ENCODE measurements around the gene NLK.

The NLK gene

DNA sequence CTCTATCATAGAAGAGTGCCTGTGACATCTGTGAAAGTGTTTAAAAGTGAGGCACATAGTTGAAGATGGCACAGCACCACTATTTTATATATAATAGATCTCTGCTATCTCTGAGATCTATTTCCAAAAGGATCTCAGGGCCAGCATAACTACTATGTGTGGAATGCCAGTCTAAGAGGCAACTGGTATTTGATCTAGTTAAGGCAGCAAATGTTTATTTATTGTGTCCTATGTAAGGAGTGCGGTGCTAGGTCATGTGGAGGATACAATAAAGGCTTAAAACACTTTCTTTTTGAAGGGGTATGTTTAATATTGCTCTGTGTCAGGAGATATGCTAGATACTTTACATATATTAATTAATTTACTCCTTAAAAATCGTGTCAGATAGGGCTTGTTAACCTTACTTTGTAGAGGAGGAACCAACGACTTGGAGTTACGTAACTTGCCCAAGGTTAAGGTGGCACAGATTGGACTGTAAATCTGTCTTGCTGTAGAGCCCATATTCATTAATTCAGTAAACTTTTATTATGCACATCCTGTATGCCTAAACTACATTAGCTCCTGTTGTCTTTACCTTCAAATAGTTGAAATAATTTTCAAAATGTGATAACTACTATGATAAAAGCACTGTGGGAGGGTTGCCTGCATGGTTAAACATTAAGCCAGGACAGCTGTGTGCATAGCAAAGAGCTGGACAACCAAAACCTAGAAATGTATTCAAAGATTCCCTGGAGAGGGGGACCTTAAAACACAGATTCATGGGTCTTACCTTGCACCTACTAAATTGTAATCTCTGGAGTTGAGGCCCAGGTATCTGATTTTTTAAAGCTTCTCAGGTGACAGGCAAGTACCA, 83.3 kb downstream of the NLK start:
- H3K27ac Mint-ChIP-seq, result no peak overlapping the region
- H3K4me3 Mint-ChIP-seq, result no peak overlapping the region
- H3K9me3 Mint-ChIP-seq, result no peaks in the 10 kb centered on the region
- H3K36me3 Mint-ChIP-seq (ENCODE audit: low read depth), result peaks cover 6% of the 10 kb centered on the region
- H3K4me1 Mint-ChIP-seq (ENCODE audit: low read depth), result no peaks in the 10 kb centered on the region
- no peaks in the 10 kb centered on the region for H3K27me3 Mint-ChIP-seq (ENCODE audit: low read depth)

DNA sequence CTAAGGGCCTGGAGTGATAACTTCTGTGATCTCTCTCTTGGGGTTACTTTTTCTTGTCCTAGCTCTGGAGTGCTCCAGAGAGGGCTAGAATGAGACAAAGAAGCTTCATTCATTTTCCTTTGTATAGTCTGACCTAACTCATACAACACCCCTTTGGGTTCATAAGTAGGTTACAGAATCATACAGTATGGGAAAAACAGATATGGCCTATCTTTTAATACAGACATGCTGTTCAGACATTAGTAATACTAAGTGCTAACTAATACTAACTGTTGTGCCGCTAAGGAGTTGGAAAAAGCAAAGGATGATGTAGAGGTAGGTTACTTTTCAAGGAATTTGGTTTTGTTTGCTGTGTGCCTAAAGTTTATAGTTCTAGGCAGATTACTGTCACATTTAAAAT, 84.7 kb downstream of the NLK start:
- no peak overlapping the region for H3K27ac Mint-ChIP-seq
- H3K4me1 Mint-ChIP-seq (ENCODE audit: low read depth), result no peaks in the 10 kb centered on the region
- no peaks in the 10 kb centered on the region for H3K9me3 Mint-ChIP-seq
- H3K36me3 Mint-ChIP-seq (ENCODE audit: low read depth), result peaks cover 6% of the 10 kb centered on the region
- no peaks in the 10 kb centered on the region for H3K27me3 Mint-ChIP-seq (ENCODE audit: low read depth)
- H3K4me3 Mint-ChIP-seq, result no peak overlapping the region

DNA sequence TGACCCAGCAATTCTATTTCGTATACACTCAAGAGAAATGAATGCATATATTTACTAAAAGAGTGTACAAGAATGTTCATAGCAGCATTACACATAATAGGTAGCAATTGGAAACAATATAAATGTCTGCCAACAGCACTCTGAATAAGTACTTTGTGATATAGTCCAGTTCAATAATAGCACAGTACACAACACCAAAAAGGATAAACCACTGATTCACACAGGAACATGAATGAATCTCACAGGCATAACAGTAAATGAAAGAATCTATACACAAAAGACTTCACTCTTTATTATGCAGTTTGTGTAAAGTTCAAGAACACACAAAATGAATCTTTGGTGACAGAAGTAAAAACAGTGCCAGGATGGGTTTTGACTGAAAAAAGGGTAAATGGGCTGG, 86.3 kb downstream of the NLK start:
- peaks cover 4% of the 10 kb centered on the region for H3K36me3 Mint-ChIP-seq (ENCODE audit: low read depth)

DNA sequence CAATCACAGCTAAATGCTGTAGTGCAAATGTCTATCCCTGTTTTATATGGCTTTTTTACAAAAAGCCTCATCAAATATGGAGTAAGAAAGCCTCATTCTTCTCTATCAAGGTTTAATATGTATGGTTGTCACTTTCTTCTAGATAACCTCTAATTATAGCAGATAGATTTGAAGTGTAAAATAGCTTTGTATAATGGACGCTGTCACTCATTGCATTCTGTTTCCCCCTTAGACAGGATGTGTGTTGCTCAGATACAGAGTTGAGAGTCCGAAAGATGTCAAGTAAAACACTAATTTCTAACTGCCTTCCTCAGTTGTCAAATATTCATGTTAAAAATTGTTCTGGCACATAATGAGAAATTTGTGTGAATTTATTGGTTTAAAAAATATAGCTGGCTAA, 88.0 kb downstream of the NLK start:
- peaks cover 4% of the 10 kb centered on the region for H3K36me3 Mint-ChIP-seq (ENCODE audit: low read depth)

More for the DNA sequence above, 86.3 kb downstream of the NLK start:
- Mint-ChIP-seq H3K4me1 (ENCODE audit: low read depth) (no peaks in the 10 kb centered on the region), H3K9me3 (no peaks in the 10 kb centered on the region), H3K27me3 (ENCODE audit: low read depth) (no peaks in the 10 kb centered on the region), H3K4me3 (no peak overlapping the region), H3K27ac (no peak overlapping the region)

DNA sequence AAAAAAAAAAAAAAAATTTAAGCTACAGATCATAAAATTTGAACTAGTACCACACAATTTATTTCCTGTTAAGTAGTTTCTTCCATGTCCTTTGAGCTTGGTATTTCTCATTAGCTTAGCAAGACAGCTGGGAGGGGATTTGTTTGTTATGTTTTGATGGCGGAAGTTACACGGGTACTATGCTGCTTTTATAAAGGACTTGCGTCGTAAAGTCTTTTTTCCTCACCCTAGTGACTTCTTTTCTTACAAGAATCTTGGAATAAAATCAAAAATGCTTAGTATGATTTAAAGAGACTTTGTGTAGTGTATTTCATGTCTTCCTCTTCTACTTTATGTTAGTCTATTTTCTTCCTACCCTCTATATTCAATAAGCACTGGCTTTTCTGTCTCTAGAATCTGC, 89.1 kb downstream of the NLK start:
- H3K9me3 Mint-ChIP-seq, result no peaks in the 10 kb centered on the region
- no peak overlapping the region for H3K27ac Mint-ChIP-seq
- H3K36me3 Mint-ChIP-seq (ENCODE audit: low read depth), result peaks cover 4% of the 10 kb centered on the region
- H3K4me3 Mint-ChIP-seq, result no peak overlapping the region
- H3K4me1 Mint-ChIP-seq (ENCODE audit: low read depth), result no peaks in the 10 kb centered on the region
- H3K27me3 Mint-ChIP-seq (ENCODE audit: low read depth), result no peaks in the 10 kb centered on the region

More for the DNA sequence above, 88.0 kb downstream of the NLK start:
- Mint-ChIP-seq H3K27me3 (ENCODE audit: low read depth) (no peaks in the 10 kb centered on the region), H3K4me3 (no peak overlapping the region), H3K4me1 (ENCODE audit: low read depth) (no peaks in the 10 kb centered on the region), H3K27ac (no peak overlapping the region), H3K9me3 (no peaks in the 10 kb centered on the region)

DNA sequence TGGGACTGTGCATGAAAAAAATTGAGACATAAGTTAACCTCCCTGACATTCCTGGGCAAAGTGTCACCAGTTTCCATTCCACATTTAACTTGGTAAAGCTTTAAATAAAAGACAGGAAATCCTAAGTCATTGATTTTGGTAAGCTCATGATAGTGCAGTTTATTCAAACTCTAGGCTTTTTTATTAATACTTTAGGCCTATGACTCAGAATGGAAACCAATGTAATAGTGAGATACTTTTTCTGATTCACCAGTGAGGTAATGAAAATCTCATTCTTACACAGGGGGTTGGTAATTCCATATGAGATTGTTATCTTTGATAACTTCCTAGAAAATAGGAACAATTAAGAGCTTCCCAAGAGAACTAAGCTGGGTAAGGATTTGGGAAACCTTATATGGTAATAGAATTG, 91.1 kb downstream of the NLK start:
- no peaks in the 10 kb centered on the region for H3K27me3 Mint-ChIP-seq (ENCODE audit: low read depth)
- H3K9me3 Mint-ChIP-seq, result no peaks in the 10 kb centered on the region
- no peaks in the 10 kb centered on the region for H3K4me1 Mint-ChIP-seq (ENCODE audit: low read depth)
- H3K27ac Mint-ChIP-seq, result no peak overlapping the region
- H3K4me3 Mint-ChIP-seq, result no peak overlapping the region
- peaks cover 2% of the 10 kb centered on the region for H3K36me3 Mint-ChIP-seq (ENCODE audit: low read depth)

DNA sequence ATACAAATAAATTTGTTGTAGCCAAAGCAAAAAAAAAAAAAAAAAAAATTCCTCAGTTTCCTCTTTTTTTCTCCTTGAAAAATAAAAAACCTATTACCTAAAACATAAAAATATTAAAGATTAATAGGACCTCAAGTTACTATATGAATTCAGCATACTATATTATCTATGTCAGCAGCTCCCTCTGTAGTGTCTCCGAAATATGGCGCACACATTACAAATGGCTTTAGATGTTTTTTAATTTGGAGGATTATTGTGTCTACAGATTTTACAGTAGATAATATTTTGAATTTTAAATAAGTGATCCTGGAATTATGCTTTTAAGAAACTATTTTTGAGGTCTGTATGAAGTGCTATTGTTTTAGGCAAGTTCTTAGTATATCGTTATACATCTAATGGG, 94.4 kb downstream of the NLK start:
- no peak overlapping the region for H3K4me3 Mint-ChIP-seq
- no peaks in the 10 kb centered on the region for H3K4me1 Mint-ChIP-seq (ENCODE audit: low read depth)
- H3K27me3 Mint-ChIP-seq (ENCODE audit: low read depth), result no peaks in the 10 kb centered on the region
- H3K36me3 Mint-ChIP-seq (ENCODE audit: low read depth), result peaks cover 2% of the 10 kb centered on the region
- no peaks in the 10 kb centered on the region for H3K9me3 Mint-ChIP-seq
- H3K27ac Mint-ChIP-seq, result no peak overlapping the region

DNA sequence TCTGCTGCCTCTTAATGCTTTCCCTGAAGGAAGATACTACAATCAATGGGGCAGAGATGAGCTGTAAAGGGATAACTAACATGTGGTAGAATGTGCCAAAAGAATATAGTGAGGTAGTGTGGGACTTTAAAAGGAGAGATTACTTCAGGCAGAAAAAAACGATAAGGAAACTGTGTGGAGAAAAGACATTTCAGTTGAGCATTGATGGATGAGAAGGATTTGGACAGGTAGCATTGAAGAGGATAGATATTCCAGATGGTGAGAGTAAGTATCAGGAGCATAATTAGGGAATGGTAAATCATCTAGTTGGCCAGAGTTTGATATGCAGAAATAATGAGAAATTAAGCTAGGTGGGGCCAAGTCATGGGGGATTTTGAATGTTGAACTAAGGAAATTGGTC, 97.3 kb downstream of the NLK start:
- no peaks in the 10 kb centered on the region for H3K4me1 Mint-ChIP-seq (ENCODE audit: low read depth)
- no peaks in the 10 kb centered on the region for H3K36me3 Mint-ChIP-seq (ENCODE audit: low read depth)
- no peak overlapping the region for H3K4me3 Mint-ChIP-seq
- H3K27ac Mint-ChIP-seq, result no peak overlapping the region
- no peaks in the 10 kb centered on the region for H3K27me3 Mint-ChIP-seq (ENCODE audit: low read depth)
- no peaks in the 10 kb centered on the region for H3K9me3 Mint-ChIP-seq

DNA sequence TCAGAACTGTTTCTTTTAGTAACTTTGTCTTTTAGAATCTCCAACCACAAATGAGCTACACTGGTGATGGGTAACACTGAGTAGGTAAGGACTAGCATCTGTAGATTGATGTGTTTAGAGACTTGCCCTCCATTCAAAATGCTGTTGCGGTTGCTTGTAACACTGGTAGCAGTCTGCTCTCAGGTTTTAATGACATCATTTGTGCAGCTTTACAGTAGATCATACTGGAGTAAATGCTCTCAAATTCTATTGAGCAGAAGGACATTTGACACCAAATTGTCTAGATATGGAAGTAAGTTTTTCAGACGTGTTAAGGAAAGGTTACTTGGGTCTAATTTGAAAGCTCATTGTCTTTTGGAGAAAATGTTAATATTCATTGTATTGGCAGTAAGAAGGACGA, 98.8 kb downstream of the NLK start:
- Mint-ChIP-seq H3K4me3 (no peak overlapping the region), H3K36me3 (ENCODE audit: low read depth) (peaks cover 1% of the 10 kb centered on the region), H3K9me3 (no peaks in the 10 kb centered on the region), H3K4me1 (ENCODE audit: low read depth) (no peaks in the 10 kb centered on the region), H3K27me3 (ENCODE audit: low read depth) (no peaks in the 10 kb centered on the region), H3K27ac (no peak overlapping the region)

DNA sequence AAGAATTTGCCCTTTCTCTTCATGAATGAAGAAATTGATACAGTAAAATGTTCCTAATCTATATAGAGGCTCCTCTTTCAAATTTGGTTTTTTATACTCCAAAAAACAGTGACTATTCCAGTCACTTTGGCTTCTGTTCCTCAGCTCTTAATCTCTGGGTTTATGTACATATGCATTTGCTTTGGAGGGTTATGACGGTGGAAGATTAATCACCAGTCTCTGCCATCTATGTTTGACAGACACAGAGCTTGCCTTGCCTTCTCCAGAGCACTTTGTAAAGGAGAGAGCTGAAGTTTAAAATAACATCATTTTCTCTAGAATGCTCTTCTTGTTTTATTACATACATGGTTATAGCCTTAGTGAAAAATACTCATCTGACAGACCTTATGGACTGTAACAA, 99.3 kb downstream of the NLK start:
- no peaks in the 10 kb centered on the region for H3K9me3 Mint-ChIP-seq
- no peaks in the 10 kb centered on the region for H3K27me3 Mint-ChIP-seq (ENCODE audit: low read depth)
- H3K4me1 Mint-ChIP-seq (ENCODE audit: low read depth), result no peaks in the 10 kb centered on the region
- H3K27ac Mint-ChIP-seq, result no peak overlapping the region
- no peak overlapping the region for H3K4me3 Mint-ChIP-seq
- peaks cover 1% of the 10 kb centered on the region for H3K36me3 Mint-ChIP-seq (ENCODE audit: low read depth)

DNA sequence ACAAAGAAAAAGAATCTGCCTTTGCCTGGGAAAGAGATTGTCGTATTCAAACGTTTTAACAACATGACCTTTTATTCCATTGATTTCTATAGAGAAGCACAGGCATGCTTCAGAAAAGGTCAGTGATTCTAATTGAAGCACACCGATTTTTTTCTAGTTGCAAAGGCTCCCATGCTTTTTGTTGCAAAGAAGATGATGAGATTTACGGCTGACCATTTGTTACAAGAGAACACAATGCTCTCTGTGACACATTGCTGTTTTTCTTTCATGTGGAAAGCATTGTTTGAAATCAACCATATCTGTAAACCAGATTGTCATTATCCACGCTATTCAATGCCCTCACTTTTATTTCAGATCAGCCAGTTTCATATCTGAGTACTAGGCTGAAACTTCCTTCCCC, 99.8 kb downstream of the NLK start:
- no peak overlapping the region for H3K27ac Mint-ChIP-seq
- no peak overlapping the region for H3K4me3 Mint-ChIP-seq
- no peaks in the 10 kb centered on the region for H3K27me3 Mint-ChIP-seq (ENCODE audit: low read depth)
- H3K9me3 Mint-ChIP-seq, result no peaks in the 10 kb centered on the region
- peaks cover 1% of the 10 kb centered on the region for H3K36me3 Mint-ChIP-seq (ENCODE audit: low read depth)
- H3K4me1 Mint-ChIP-seq (ENCODE audit: low read depth), result no peaks in the 10 kb centered on the region

DNA sequence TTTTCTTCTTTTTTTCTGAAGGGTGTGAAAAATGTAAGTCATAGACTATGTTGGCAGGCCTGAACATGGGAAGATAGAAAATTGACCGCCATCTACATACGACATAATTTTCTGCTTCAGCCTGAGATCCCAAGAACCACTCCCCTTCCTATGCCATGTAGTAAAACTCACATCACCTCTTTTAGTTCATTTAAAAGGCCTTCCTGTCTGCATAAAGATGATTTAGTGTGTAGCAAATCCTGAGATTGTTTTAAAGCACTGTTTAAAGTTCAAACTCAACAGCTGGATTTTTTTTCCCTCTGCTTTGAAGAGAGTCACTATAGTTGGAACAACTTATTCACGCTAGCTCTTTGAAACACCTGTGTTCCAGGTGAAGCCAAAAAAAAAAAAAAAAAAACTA, 101.5 kb downstream of the NLK start:
- no peaks in the 10 kb centered on the region for H3K4me1 Mint-ChIP-seq (ENCODE audit: low read depth)
- H3K9me3 Mint-ChIP-seq, result no peaks in the 10 kb centered on the region
- H3K36me3 Mint-ChIP-seq (ENCODE audit: low read depth), result peaks cover 1% of the 10 kb centered on the region
- no peaks in the 10 kb centered on the region for H3K27me3 Mint-ChIP-seq (ENCODE audit: low read depth)
- H3K27ac Mint-ChIP-seq, result no peak overlapping the region
- H3K4me3 Mint-ChIP-seq, result no peak overlapping the region

DNA sequence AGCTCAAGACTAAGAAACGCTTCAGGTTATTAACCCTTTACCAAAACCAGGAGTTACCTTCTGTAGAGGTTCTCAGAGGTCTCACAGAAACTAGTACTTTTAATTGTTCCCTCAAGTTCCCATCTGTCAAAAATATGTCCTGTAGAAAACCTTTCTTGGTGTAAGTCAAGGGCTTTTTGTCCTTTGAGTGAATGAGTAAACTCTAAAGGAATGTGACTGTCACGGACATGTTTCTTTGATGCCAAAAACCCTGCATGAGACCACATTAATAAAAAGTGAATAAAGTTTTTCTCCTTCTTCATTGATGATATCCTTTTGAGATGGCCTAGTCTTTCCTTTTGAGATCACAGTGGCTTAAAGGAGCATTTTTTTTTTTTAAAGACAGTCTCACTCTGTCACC, 102.9 kb downstream of the NLK start:
- H3K4me3 Mint-ChIP-seq, result no peak overlapping the region
- H3K4me1 Mint-ChIP-seq (ENCODE audit: low read depth), result no peaks in the 10 kb centered on the region
- H3K27me3 Mint-ChIP-seq (ENCODE audit: low read depth), result no peaks in the 10 kb centered on the region
- H3K9me3 Mint-ChIP-seq, result no peaks in the 10 kb centered on the region
- peaks cover 1% of the 10 kb centered on the region for H3K36me3 Mint-ChIP-seq (ENCODE audit: low read depth)
- H3K27ac Mint-ChIP-seq, result no peak overlapping the region

DNA sequence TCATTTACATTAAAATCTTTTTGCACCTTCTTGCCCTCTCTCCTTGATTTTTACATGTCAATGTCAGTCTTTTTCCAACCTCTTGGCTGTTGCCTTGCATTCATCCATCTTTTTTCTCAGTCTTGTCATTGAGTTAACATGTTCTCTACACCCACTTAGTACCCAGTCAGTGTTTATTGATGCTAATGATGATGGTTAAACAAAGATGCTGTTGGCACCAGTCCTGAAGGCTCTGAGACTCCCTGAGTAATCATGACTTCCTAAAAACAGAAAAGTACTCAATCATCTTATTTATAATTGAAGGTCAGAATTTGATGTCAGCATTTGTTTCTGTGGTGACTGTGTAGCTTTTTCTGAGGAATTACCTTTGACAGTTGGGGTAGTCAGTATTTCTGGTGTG, 104.5 kb downstream of the NLK start:
- Mint-ChIP-seq H3K36me3 (ENCODE audit: low read depth) (peaks cover 1% of the 10 kb centered on the region), H3K4me1 (ENCODE audit: low read depth) (no peaks in the 10 kb centered on the region), H3K4me3 (no peak overlapping the region), H3K9me3 (no peaks in the 10 kb centered on the region), H3K27me3 (ENCODE audit: low read depth) (no peaks in the 10 kb centered on the region), H3K27ac (no peak overlapping the region)

DNA sequence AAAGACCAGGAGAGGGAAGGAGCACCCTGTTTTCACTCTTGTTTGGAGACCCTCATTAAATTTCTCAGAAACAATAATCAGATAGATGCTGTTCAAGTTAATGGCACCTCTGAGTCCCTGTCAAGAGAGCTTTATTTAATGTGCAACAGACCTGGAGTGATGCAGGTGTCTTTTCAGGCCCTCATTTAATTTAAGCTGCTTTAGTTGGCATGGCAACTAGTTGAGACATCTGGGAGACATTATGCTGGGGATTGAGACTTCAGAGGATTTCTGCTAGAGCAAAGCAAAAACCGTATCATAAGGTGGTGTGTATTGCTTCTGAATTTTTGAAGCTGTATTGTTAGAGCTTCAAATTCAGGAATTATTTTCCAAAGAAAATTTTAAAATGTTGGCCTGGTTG, 108.5 kb downstream of the NLK start:
- H3K27ac Mint-ChIP-seq, result no peak overlapping the region
- H3K36me3 Mint-ChIP-seq (ENCODE audit: low read depth), result peaks cover 1% of the 10 kb centered on the region
- no peaks in the 10 kb centered on the region for H3K27me3 Mint-ChIP-seq (ENCODE audit: low read depth)
- H3K9me3 Mint-ChIP-seq, result no peaks in the 10 kb centered on the region
- no peak overlapping the region for H3K4me3 Mint-ChIP-seq
- H3K4me1 Mint-ChIP-seq (ENCODE audit: low read depth), result no peaks in the 10 kb centered on the region

DNA sequence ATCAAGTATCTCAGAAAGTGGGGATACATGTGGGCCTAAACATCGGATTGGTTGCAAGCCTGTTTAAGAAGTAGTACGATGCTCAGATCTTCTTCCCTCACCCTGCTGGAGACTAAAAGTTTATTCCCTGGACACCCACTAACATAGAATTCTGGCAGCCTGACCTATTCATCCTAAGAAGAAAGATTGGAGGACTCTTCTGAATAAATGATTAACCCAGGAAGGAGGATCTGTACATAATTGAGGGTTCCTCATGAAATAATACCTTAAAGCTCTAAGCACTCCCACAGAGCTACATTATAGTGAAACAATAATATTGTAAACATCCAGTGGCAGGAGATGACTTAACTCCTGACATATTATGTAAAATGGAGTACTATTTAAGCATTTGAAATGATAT, 111.7 kb downstream of the NLK start:
- Mint-ChIP-seq H3K9me3 (no peaks in the 10 kb centered on the region), H3K4me3 (no peak overlapping the region), H3K36me3 (ENCODE audit: low read depth) (no peaks in the 10 kb centered on the region), H3K27ac (no peak overlapping the region), H3K4me1 (ENCODE audit: low read depth) (no peaks in the 10 kb centered on the region), H3K27me3 (ENCODE audit: low read depth) (no peaks in the 10 kb centered on the region)
